HepG2 (cell line): ENCODE results near the gene MAN2A2. TPM values are rescaled to one million over a fixed set of nuclear protein-coding genes. Genes with fewer than 3 reads are reported as not detected.
"Not testable (repeated sequence)": the region's sequence is repeated elsewhere in the genome, so short reads cannot be mapped to it uniquely, and the experiment has no call there.

Experiments
- ATAC-seq: fragments of 200-7000 bp; cut with Tn5 transposase; 3 replicates; pipeline ENCODE4 v1.9.1; 2020; ENCODE audit warnings: mild to moderate bottlenecking, moderate library complexity
- BruUV-seq: library from RNA; stranded (reverse); fragments of 400-500 nt; replicated peaks from 2 replicates; lab custom pipeline; 2021; lab: Mats Ljungman, UMichigan
- CTCF ChIA-PET: fragments of 300-600 bp; formaldehyde crosslinking; extraction: SDS; loops from one replicate; lab custom pipeline; 2021; ENCODE audit warnings: low total read pairs, inconsistent platforms, low intra/inter-chr PET ratio; lab: Yijun Ruan, JAX
- POLR2A ChIA-PET: fragments of 350-600 bp; sonication (Branson Sonifier 250); formaldehyde crosslinking; loops from one replicate; lab custom pipeline; 2020; ENCODE audit warnings: antibody characterized with exemption, inconsistent platforms; lab: Yijun Ruan, JAX
- DNase-seq: peaks from one replicate; pipeline ENCODE4 v3.0.0-alpha.2; 2015; ENCODE audit warnings: low spot score
- FAIRE-seq: peaks from 3 replicates; lab custom pipeline; 2011; peaks lifted over from hg19 to GRCh38; lab: Jason Lieb, UNC
- H2AFZ ChIP-seq: one replicate; pipeline ENCODE4 v1.6.1; 2011; ENCODE audit warnings: low read length, inconsistent platforms
- H3K27ac ChIP-seq: fragments of 300-600 bp; 3 replicates; pipeline ENCODE4 v1.8.0; 2011; ENCODE audit warnings: mixed run types, mild to moderate bottlenecking, mixed read lengths, low read length, inconsistent platforms; ENCODE audit not compliant: insufficient read depth; ENCODE audit errors: extremely low read length
- H3K27me3 ChIP-seq, 2 experiments: fragments of 200-600 bp in 1 of 2; 2 replicates in 1 of 2; 3 replicates in 1 of 2; pipeline versions ENCODE4 v1.6.0 to v1.8.0; 2011; ENCODE audit warnings: low read length in 2 of 2, mild to moderate bottlenecking in 2 of 2, moderate library complexity in 2 of 2, inconsistent platforms in 1 of 2; ENCODE audit not compliant: insufficient read depth in 2 of 2, control insufficient read depth in 1 of 2
- H3K36me3 ChIP-seq, 2 experiments: fragments of 200-600 bp in 1 of 2; replicated peaks in 1 of 2; 2 replicates in 1 of 2; 3 replicates in 1 of 2; pipeline versions ENCODE4 v1.5.1 to v1.8.0; 2011; ENCODE audit warnings: low read length in 2 of 2, inconsistent platforms in 1 of 2; ENCODE audit not compliant: insufficient read depth in 2 of 2, control insufficient read depth in 1 of 2
- H3K4me1 ChIP-seq: 2 replicates; pipeline ENCODE4 v1.5.1; 2012; ENCODE audit warnings: low read length, inconsistent platforms; ENCODE audit not compliant: insufficient read depth
- H3K4me2 ChIP-seq: 2 replicates; pipeline ENCODE4 v1.6.0; 2011; ENCODE audit warnings: low read depth, low read length, inconsistent platforms
- H3K4me3 ChIP-seq, 3 experiments: fragments of 200-600 bp in 1 of 3; sonication (generic), shearing (Covaris generic) in 1 of 3; replicated peaks in 1 of 3; 2 replicates each; pipeline ENCODE4 v1.5.1; 2011 to 2016; ENCODE audit warnings: low read length in 3 of 3, inconsistent platforms in 2 of 3, low read depth in 2 of 3, mild to moderate bottlenecking in 2 of 3, control low read depth in 1 of 3, mixed read lengths in 1 of 3; ENCODE audit not compliant: insufficient read depth in 1 of 3
- H3K79me2 ChIP-seq: one replicate; pipeline ENCODE4 v1.6.1; 2011; ENCODE audit warnings: low read length, inconsistent platforms; ENCODE audit not compliant: insufficient read depth
- H3K9ac ChIP-seq: 2 replicates; pipeline ENCODE4 v1.6.0; 2011; ENCODE audit warnings: mild to moderate bottlenecking, low read depth, low read length, inconsistent platforms; ENCODE audit not compliant: insufficient read depth
- H3K9me3 ChIP-seq: 2 replicates; pipeline ENCODE4 v1.5.1; 2012; ENCODE audit warnings: mild to moderate bottlenecking, low read length
- H4K20me1 ChIP-seq: 2 replicates; pipeline ENCODE4 v1.6.0; 2011; ENCODE audit warnings: inconsistent platforms, mild to moderate bottlenecking, low read length, moderate library complexity; ENCODE audit not compliant: insufficient read depth
- DMAP1 ChIP-seq: IDR thresholded peaks from 2 replicates; pipeline ENCODE4 v1.6.1; 2016
- GABPB1 ChIP-seq: IDR thresholded peaks from 2 replicates; pipeline ENCODE4 v1.6.1; 2016; ENCODE audit warnings: mild to moderate bottlenecking, missing genetic modification reagents, moderate library complexity, missing compliant biosample characterization
- KDM1A ChIP-seq: IDR thresholded peaks from 2 replicates; pipeline ENCODE4 v1.6.1; 2016; ENCODE audit warnings: missing compliant biosample characterization
- NR1H2 ChIP-seq: sonication (generic); formaldehyde crosslinking; IDR thresholded peaks from 2 replicates; pipeline ENCODE4 v1.8.1; 2022; ENCODE audit warnings: low read depth, missing genetic modification reagents, borderline replicate concordance
- PHF5A ChIP-seq: IDR thresholded peaks from one replicate; pipeline ENCODE4 v1.6.1; 2018; ENCODE audit warnings: low read depth, missing genetic modification reagents; ENCODE audit not compliant: unreplicated experiment
- SNAI1 ChIP-seq: sonication (generic); formaldehyde crosslinking; IDR thresholded peaks from 2 replicates; pipeline ENCODE4 v1.5.0; 2020; ENCODE audit warnings: mild to moderate bottlenecking, missing genetic modification reagents, borderline replicate concordance
- TCF7L2 ChIP-seq: IDR thresholded peaks from 2 replicates; pipeline ENCODE4 v1.6.1; 2011; ENCODE audit warnings: mild to moderate bottlenecking, low read depth, low read length, moderate library complexity
- THAP11 ChIP-seq: IDR thresholded peaks from 2 replicates; pipeline ENCODE4 v1.6.1; 2016; ENCODE audit warnings: missing biosample characterization, missing genetic modification reagents
- ZNF501 ChIP-seq: sonication (generic); formaldehyde crosslinking; IDR thresholded peaks from 2 replicates; pipeline ENCODE4 v1.5.1; 2020; ENCODE audit warnings: mild to moderate bottlenecking, moderate library complexity, missing genetic modification reagents
- WGBS: methylation state at CpG from one replicate; pipeline ENCODE4 v1.1.6; 2017; ENCODE audit warnings: low lambda C conversion rate; 5-methylcytosine and 5-hydroxymethylcytosine counted together
- in situ Hi-C: cut with HindIII; loops from 2 replicates; pipeline ENCODE4 v1.10.0; 2017; ENCODE audit warnings: low pct_unique_long_range_greater_than_20kb; ENCODE audit not compliant: extremely low pct_ligation_motif_present
- intact Hi-C: fragments of 100-400 bp; cut with micrococcal nuclease; formaldehyde crosslinking; loops from one replicate; pipeline ENCODE4 v1.10.0; 2022; ENCODE audit not compliant: unreplicated experiment
- polyA plus RNA-seq, 8 experiments: library from polyadenylated mRNA; depleted of rRNA in 3 of 8; stranded (reverse) in 7 of 8; unstranded in 1 of 8; fragments of >200 nt; fragmentation: Illumina TruSeq in 4 of 8; extraction: Trizol in 4 of 8; gene quantifications; 2 replicates each; pipeline versions ENCODE4 v1.2.1 to v1.2.3, GENCODE V29; 2011 to 2016; ENCODE audit warnings: low read depth in 4 of 8, missing spikeins in 1 of 8, mixed read lengths in 1 of 8; ENCODE audit not compliant: insufficient read depth in 1 of 8
- total RNA-seq, 5 experiments: library from RNA; depleted of rRNA; stranded (reverse); fragments of >200 nt; fragmentation: Illumina TruSeq; extraction: Trizol; gene quantifications; 2 replicates each; pipeline ENCODE4 v1.2.3, GENCODE V29; 2016; ENCODE audit warnings: low read depth in 1 of 5
- TF ChIP-seq, protein P1 (sequence below): sonication (generic); formaldehyde crosslinking; IDR thresholded peaks from 2 replicates; pipeline ENCODE4 v1.4.0; 2020; ENCODE audit warnings: low read depth, missing genetic modification reagents
- TF ChIP-seq, protein P2 (sequence below): sonication (generic); formaldehyde crosslinking; IDR thresholded peaks from 2 replicates; pipeline ENCODE4 v1.9.0; 2021; ENCODE audit warnings: missing genetic modification reagents, borderline replicate concordance
- TF ChIP-seq, protein P3 (sequence below): sonication (generic); formaldehyde crosslinking; IDR thresholded peaks from 2 replicates; pipeline ENCODE4 v1.5.0; 2020; ENCODE audit warnings: mild to moderate bottlenecking, low read depth, missing genetic modification reagents, borderline replicate concordance
- TF ChIP-seq, protein P4 (sequence below): IDR thresholded peaks from 2 replicates; pipeline ENCODE4 v1.6.1; 2012; ENCODE audit warnings: inconsistent platforms
- TF ChIP-seq, protein P5 (sequence below): sonication (generic); formaldehyde crosslinking; IDR thresholded peaks from 2 replicates; pipeline ENCODE4 v1.5.1; 2020; ENCODE audit warnings: mild to moderate bottlenecking, missing genetic modification reagents, borderline replicate concordance

Gene MAN2A2
- total and polyA plus RNA-seq, 2 of the 13 experiments (the other 11 are each of a cell fraction or from before 2014, with no cell fraction given), result 17.5 to 51.5 TPM

DNA sequence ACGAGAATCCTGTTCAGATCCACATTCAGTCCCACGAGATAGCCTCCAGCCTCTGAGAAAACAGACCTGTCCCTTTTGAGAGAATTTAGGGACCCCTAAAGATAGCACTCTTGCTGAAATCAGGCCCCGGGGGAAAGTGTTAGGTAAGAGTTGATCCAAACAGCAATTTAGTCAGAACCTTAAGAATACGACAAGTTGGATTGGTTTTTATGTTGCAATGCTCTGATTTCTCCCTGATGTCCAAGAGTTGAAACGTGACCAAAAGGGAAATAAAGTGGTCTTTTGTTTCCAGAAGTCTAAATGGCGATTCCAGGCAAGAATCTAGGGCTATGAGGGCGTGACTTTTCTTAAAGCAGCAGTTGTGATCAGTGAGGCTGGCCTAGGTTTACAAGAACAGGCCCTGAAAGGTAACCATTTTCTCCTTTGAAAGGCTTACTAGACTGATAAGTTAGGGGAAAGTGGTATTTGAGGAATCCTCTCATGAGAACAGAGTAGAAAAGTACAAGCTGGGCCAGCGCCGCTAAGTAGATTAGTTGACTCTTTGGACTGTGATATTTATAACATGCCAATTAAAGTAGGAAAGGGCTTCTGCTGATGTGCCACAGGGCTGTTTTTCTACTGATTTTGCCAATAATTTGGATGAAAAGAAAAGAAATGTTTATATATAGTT is 4.9 kb downstream of the MAN2A2 start (continued):
- TF ChIP-seq, protein P1, sequence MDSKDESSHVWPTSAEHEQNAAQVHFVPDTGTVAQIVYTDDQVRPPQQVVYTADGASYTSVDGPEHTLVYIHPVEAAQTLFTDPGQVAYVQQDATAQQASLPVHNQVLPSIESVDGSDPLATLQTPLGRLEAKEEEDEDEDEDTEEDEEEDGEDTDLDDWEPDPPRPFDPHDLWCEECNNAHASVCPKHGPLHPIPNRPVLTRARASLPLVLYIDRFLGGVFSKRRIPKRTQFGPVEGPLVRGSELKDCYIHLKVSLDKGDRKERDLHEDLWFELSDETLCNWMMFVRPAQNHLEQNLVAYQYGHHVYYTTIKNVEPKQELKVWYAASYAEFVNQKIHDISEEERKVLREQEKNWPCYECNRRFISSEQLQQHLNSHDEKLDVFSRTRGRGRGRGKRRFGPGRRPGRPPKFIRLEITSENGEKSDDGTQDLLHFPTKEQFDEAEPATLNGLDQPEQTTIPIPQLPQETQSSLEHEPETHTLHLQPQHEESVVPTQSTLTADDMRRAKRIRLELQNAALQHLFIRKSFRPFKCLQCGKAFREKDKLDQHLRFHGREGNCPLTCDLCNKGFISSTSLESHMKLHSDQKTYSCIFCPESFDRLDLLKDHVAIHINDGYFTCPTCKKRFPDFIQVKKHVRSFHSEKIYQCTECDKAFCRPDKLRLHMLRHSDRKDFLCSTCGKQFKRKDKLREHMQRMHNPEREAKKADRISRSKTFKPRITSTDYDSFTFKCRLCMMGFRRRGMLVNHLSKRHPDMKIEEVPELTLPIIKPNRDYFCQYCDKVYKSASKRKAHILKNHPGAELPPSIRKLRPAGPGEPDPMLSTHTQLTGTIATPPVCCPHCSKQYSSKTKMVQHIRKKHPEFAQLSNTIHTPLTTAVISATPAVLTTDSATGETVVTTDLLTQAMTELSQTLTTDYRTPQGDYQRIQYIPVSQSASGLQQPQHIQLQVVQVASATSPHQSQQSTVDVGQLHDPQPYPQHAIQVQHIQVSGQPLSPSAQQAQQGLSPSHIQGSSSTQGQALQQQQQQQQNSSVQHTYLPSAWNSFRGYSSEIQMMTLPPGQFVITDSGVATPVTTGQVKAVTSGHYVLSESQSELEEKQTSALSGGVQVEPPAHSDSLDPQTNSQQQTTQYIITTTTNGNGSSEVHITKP (CRISPR knock-in tag), result no peak
- TF ChIP-seq SNAI1 (CRISPR knock-in tag) (no peak), TCF7L2 (no peak), NR1H2 (CRISPR knock-in tag) (no peak), THAP11 (CRISPR knock-in tag) (no peak), PHF5A (CRISPR knock-in tag) (no peak), GABPB1 (CRISPR knock-in tag) (no peak), DMAP1 (no peak), KDM1A (CRISPR knock-in tag) (no peak), ZNF501 (CRISPR knock-in tag) (no peak)
- TF ChIP-seq, protein P2, sequence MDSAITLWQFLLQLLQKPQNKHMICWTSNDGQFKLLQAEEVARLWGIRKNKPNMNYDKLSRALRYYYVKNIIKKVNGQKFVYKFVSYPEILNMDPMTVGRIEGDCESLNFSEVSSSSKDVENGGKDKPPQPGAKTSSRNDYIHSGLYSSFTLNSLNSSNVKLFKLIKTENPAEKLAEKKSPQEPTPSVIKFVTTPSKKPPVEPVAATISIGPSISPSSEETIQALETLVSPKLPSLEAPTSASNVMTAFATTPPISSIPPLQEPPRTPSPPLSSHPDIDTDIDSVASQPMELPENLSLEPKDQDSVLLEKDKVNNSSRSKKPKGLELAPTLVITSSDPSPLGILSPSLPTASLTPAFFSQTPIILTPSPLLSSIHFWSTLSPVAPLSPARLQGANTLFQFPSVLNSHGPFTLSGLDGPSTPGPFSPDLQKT, result no peak
- TF ChIP-seq, protein P3, sequence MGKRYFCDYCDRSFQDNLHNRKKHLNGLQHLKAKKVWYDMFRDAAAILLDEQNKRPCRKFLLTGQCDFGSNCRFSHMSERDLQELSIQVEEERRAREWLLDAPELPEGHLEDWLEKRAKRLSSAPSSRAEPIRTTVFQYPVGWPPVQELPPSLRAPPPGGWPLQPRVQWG (CRISPR knock-in tag), result no peak
- TF ChIP-seq, protein P4, sequence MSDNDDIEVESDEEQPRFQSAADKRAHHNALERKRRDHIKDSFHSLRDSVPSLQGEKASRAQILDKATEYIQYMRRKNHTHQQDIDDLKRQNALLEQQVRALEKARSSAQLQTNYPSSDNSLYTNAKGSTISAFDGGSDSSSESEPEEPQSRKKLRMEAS, result no peak
- TF ChIP-seq, protein P5, sequence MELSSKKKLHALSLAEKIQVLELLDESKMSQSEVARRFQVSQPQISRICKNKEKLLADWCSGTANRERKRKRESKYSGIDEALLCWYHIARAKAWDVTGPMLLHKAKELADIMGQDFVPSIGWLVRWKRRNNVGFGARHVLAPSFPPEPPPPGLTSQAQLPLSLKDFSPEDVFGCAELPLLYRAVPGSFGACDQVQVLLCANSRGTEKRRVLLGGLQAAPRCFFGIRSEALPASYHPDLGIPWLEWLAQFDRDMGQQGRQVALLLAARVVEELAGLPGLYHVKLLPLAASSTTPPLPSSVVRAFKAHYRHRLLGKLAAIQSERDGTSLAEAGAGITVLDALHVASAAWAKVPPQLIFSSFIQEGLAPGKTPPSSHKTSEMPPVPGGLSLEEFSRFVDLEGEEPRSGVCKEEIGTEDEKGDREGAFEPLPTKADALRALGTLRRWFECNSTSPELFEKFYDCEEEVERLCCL (CRISPR knock-in tag), result no peak

DNA sequence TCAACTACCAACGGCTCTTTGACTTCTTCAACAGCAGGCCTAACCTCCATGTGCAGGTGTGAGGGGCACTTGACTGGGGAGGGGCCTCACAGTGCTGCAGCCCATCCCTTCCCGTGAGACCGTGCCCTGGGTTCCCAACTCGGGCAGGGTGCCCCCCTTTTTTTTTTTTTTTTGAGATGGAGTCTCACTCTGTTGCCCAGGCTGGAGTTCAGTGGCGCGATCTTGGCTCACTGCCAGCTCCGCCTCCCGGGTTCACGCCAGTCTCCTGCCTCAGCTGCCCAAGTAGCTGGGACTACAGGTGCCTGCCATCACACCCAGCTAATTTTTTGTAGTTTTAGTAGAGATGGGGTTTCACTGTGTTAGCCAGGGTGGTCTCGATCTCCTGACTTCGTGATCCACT is 6.3 kb downstream of the MAN2A2 start:
- H3K9ac ChIP-seq, CTCF ChIA-PET: not testable (repeated sequence)

More for the DNA sequence above, 6.3 kb downstream of the MAN2A2 start:
- peaks cover 22 to 73% of the 10 kb centered on the region in 2 experiments for H3K36me3 ChIP-seq
- DNase-seq, POLR2A ChIA-PET, H2AFZ ChIP-seq, H3K27me3 ChIP-seq, H3K4me2 ChIP-seq, H4K20me1 ChIP-seq, H3K4me3 ChIP-seq, ATAC-seq, FAIRE-seq, H3K9me3 ChIP-seq, H3K27ac ChIP-seq, H3K4me1 ChIP-seq, H3K79me2 ChIP-seq, BruUV-seq, in situ Hi-C loops, intact Hi-C loops: not testable (repeated sequence)
- WGBS, result 92% methylated on average over 11 of the region's 11 CpGs
